ENCODE data around the gene CREB5.

GRCh38 chr7:28570113-28570969 is 158.0 kb downstream of the CREB5 start:
- TF ChIP-seq CTCF (conservative IDR thresholded peaks at IDR 0.05; ENCODE audit: low read depth in 2 of 2) = no peak
- no peak for TF ChIP-seq EZH2 (IDR thresholded peaks at IDR 0.05; ENCODE audit: low read depth, unreplicated experiment)
- TF ChIP-seq REST (IDR thresholded peaks at IDR 0.05; ENCODE audit: unreplicated experiment) = no peak
